ENCODE measurements around the gene KRTAP12-1.

DNA sequence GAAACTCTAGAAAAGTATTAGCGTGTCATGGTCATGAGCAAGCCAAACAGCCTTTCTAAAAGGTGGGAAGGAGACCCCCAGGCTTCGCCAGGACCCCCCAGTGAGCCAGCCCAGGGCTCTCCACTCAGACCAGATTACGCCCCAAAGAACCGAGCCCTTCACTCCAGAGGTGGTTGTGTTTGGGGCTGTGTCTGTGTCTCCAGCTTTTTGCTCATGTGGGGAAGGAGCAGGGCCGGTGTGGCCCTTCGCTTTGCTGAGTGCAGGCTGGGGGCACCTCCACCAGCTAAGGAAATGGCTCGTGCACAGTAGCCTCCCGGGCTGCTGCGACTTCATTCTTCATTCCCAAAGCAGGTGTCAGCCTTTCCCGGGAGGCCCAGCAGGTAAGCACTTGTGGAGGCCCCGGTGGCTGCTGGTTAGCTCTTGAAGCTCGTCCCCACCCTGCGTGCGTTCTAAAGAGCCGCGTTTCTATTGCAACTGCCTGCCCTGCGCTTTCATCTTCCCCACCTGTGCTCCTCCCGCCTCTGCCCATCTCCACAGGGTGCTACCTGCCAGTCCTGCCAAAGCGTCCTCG is 28.9 kb upstream of the KRTAP12-1 start:
- TF ChIP-seq, protein P1, sequence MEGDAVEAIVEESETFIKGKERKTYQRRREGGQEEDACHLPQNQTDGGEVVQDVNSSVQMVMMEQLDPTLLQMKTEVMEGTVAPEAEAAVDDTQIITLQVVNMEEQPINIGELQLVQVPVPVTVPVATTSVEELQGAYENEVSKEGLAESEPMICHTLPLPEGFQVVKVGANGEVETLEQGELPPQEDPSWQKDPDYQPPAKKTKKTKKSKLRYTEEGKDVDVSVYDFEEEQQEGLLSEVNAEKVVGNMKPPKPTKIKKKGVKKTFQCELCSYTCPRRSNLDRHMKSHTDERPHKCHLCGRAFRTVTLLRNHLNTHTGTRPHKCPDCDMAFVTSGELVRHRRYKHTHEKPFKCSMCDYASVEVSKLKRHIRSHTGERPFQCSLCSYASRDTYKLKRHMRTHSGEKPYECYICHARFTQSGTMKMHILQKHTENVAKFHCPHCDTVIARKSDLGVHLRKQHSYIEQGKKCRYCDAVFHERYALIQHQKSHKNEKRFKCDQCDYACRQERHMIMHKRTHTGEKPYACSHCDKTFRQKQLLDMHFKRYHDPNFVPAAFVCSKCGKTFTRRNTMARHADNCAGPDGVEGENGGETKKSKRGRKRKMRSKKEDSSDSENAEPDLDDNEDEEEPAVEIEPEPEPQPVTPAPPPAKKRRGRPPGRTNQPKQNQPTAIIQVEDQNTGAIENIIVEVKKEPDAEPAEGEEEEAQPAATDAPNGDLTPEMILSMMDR (IDR thresholded peaks at IDR 0.05) = no peak
- TF ChIP-seq POLR2A (IDR thresholded peaks at IDR 0.05) = no peak

All from testis (tissue), 2 donors.